Breast epithelium (tissue), 3 donors: ENCODE results near the gene UBE2J1.

ENCODE experiments used
- POLR2A ChIP-seq: fragments of 450-650 bp; IDR thresholded peaks from one replicate; pipeline ENCODE4 v1.6.1; 2016; ENCODE audit warnings: antibody characterized with exemption, mild to moderate bottlenecking, moderate library complexity
- TF ChIP-seq, protein P1 (sequence below), 3 donors: fragments of 450-650 bp; IDR thresholded peaks; one replicate each; pipeline ENCODE4 v1.5.1; 2016 to 2017; ENCODE audit warnings: antibody characterized with exemption in 3 of 3, mild to moderate bottlenecking in 3 of 3, moderate library complexity in 3 of 3

GRCh38 chr6:89320012-89320559, 32.4 kb downstream of the UBE2J1 start:
- TF ChIP-seq, protein P1, sequence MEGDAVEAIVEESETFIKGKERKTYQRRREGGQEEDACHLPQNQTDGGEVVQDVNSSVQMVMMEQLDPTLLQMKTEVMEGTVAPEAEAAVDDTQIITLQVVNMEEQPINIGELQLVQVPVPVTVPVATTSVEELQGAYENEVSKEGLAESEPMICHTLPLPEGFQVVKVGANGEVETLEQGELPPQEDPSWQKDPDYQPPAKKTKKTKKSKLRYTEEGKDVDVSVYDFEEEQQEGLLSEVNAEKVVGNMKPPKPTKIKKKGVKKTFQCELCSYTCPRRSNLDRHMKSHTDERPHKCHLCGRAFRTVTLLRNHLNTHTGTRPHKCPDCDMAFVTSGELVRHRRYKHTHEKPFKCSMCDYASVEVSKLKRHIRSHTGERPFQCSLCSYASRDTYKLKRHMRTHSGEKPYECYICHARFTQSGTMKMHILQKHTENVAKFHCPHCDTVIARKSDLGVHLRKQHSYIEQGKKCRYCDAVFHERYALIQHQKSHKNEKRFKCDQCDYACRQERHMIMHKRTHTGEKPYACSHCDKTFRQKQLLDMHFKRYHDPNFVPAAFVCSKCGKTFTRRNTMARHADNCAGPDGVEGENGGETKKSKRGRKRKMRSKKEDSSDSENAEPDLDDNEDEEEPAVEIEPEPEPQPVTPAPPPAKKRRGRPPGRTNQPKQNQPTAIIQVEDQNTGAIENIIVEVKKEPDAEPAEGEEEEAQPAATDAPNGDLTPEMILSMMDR (IDR thresholded peaks at IDR 0.05) = no peak
- no peak for TF ChIP-seq POLR2A
